Measurements from ENCODE around the gene RAD51C. TPM values are rescaled to one million over a fixed set of nuclear protein-coding genes. Genes with fewer than 3 reads are reported as not detected.

The RAD51C gene
- total RNA-seq = 24.9 and 26.2 TPM in 2 replicates

GRCh38 chr17:58692239-58693055 is at the start of gene RAD51C:
RAD51C (plus strand) TSS chr17:58692602; CDS start chr17:58692644, 42 bp downstream.

GRCh38 chr17:58691701-58692238 is 632 bp upstream of the RAD51C start, which contains the start of gene TEX14:
TEX14 (minus strand) TSS chr17:58692045; CDS start chr17:58652001, 40,044 bp downstream.

GRCh38 chr17:58755577-58756245 is 63.3 kb downstream of the RAD51C start, which contains the start of gene PPM1E:
PPM1E (plus strand) TSS chr17:58755854.

Other genes with a start within 250 kb of the RAD51C start
- gene HSF5, start 204.2 kb upstream of the RAD51C start, total RNA-seq = under 0.01 TPM in 1 of 2 replicates, not detected in the other
- 33.7 and 36.7 TPM in 2 replicates for gene MTMR4, start 178.0 kb upstream of the RAD51C start, total RNA-seq
- under 0.01 and 0.19 TPM in 2 replicates for gene TEX14, start 557 bp upstream of the RAD51C start, total RNA-seq
- gene PPM1E, start 63.3 kb downstream of the RAD51C start, total RNA-seq = 0.09 TPM in 1 of 2 replicates, not detected in the other